ENCODE measurements around the gene HEYL.

Gene HEYL

GRCh38 chr1:39639305-39640130 is at the start of gene HEYL:
Gene HEYL, minus strand, starts transcription at chr1:39639643. Its CDS starts 18 bp downstream, at chr1:39639625.
- DNase-seq: peak; percentile 7 to 37 (median 17)

- no peak for DNase-seq
These were observed 49.8 kb upstream of the HEYL start for GRCh38 chr1:39689214-39689613.

GRCh38 chr1:39688706-39689105 is 49.3 kb upstream of the HEYL start:
- no peak for DNase-seq

- no peak for DNase-seq
These were observed 47.8 kb upstream of the HEYL start for GRCh38 chr1:39687243-39687642.

- DNase-seq: no peak
These were observed 45.6 kb upstream of the HEYL start for GRCh38 chr1:39685071-39685470.

GRCh38 chr1:39684313-39684664 is 44.8 kb upstream of the HEYL start:
- no peak for DNase-seq

GRCh38 chr1:39683591-39684312 is 44.3 kb upstream of the HEYL start:
- DNase-seq: peak in 2 of 4 experiments; percentile 35 to 40

- DNase-seq: no peak
These were observed 42.6 kb upstream of the HEYL start for GRCh38 chr1:39681999-39682398.

- no peak for DNase-seq
These were observed 41.9 kb upstream of the HEYL start for GRCh38 chr1:39681294-39681693.

- no peak for DNase-seq
These were observed 41.3 kb upstream of the HEYL start for GRCh38 chr1:39680751-39681150.

GRCh38 chr1:39679821-39680220 is 40.4 kb upstream of the HEYL start:
- no peak for DNase-seq

- DNase-seq: no peak
These were observed 39.4 kb upstream of the HEYL start for GRCh38 chr1:39678889-39679288.

GRCh38 chr1:39677645-39678044 is 38.2 kb upstream of the HEYL start:
- no peak for DNase-seq

GRCh38 chr1:39676948-39677548 is 37.6 kb upstream of the HEYL start:
- DNase-seq: no peak

- no peak for DNase-seq
These were observed 35.8 kb upstream of the HEYL start for GRCh38 chr1:39675220-39675619.

GRCh38 chr1:39673215-39673614 is 33.8 kb upstream of the HEYL start:
- no peak for DNase-seq

- DNase-seq: no peak
These were observed 33.1 kb upstream of the HEYL start for GRCh38 chr1:39672551-39672947.

- peak in 1 of 4 experiments; percentile 17 for DNase-seq
These were observed 32.5 kb upstream of the HEYL start, which contains the start of gene NT5C1A for GRCh38 chr1:39671793-39672550. Gene NT5C1A, minus strand, starts transcription at chr1:39672107. Its CDS starts 69 bp downstream, at chr1:39672038.

GRCh38 chr1:39671433-39671792 is 32.0 kb upstream of the HEYL start:
- no peak for DNase-seq

GRCh38 chr1:39670689-39671088 is 31.2 kb upstream of the HEYL start:
- no peak for DNase-seq

- no peak for DNase-seq
These were observed 29.5 kb upstream of the HEYL start for GRCh38 chr1:39668894-39669293.

GRCh38 chr1:39668111-39668510 is 28.7 kb upstream of the HEYL start:
- DNase-seq: no peak

- no peak for DNase-seq
These were observed 27.3 kb upstream of the HEYL start for GRCh38 chr1:39666772-39667171.
